Tibial nerve (tissue), 4 donors: Measurements from ENCODE around the gene TSN. TPM values are rescaled to one million over a fixed set of nuclear protein-coding genes. Genes with fewer than 3 reads are reported as not detected.

Experiments
- DNase-seq, 2 donors: peaks; one replicate each; pipeline ENCODE4 v3.0.0-alpha.2; 2019; ENCODE audit warnings: low spot score in 2 of 2
- H3K27ac ChIP-seq, 4 donors: fragments of 200-600 bp; sonication (generic) in 3 of 4; one replicate each; pipeline ENCODE4 v1.5.1; 2017 to 2019; ENCODE audit warnings: mild to moderate bottlenecking in 1 of 4
- H3K27me3 ChIP-seq, 2 donors: fragments of 200-600 bp; sonication (generic) in 1 of 2; one replicate each; pipeline versions ENCODE4 v1.5.1 to v1.6.0; 2017 to 2019
- H3K36me3 ChIP-seq, 3 donors: fragments of 200-600 bp; sonication (generic); one replicate each; pipeline ENCODE4 v1.5.1; 2018 to 2019
- H3K4me1 ChIP-seq, 4 donors: fragments of 200-600 bp; sonication (generic) in 3 of 4; one replicate each; pipeline ENCODE4 v1.5.1; 2017 to 2019
- H3K4me3 ChIP-seq, 4 donors: fragments of 200-600 bp; sonication (generic) in 3 of 4; one replicate each; pipeline ENCODE4 v1.5.1; 2017 to 2019; ENCODE audit warnings: mild to moderate bottlenecking in 1 of 4, moderate library complexity in 1 of 4
- H3K9me3 ChIP-seq, 4 donors: fragments of 200-600 bp; sonication (generic) in 3 of 4; one replicate each; pipeline ENCODE4 v1.5.1; 2017 to 2019
- CTCF ChIP-seq, 5 experiments: fragments of 200-600 bp in 3 of 5; fragments of 450-650 bp in 2 of 5; sonication (generic) in 3 of 5; IDR thresholded peaks; one replicate each; pipeline ENCODE4 v1.5.1; 2016 to 2019; ENCODE audit warnings: antibody characterized with exemption in 5 of 5, mild to moderate bottlenecking in 3 of 5, moderate library complexity in 2 of 5
- EP300 ChIP-seq, 2 donors: sonication (generic); formaldehyde crosslinking; IDR thresholded peaks; one replicate each; pipeline ENCODE4 v1.6.1; 2017; ENCODE audit warnings: antibody characterized with exemption in 2 of 2, mild to moderate bottlenecking in 1 of 2
- POLR2A ChIP-seq, 2 donors: fragments of 450-650 bp; IDR thresholded peaks; one replicate each; pipeline ENCODE4 v1.6.1; 2017; ENCODE audit warnings: antibody characterized with exemption in 2 of 2, mild to moderate bottlenecking in 2 of 2, moderate library complexity in 2 of 2
- WGBS, 2 donors: methylation state at CpG; one replicate each; pipeline ENCODE4 v1.1.5; 2018; 5-methylcytosine and 5-hydroxymethylcytosine counted together
- total RNA-seq, 4 donors: library from RNA; depleted of rRNA; stranded (reverse); fragments of >200 nt; gene quantifications; one replicate each; pipeline ENCODE4 v1.1.0, GENCODE V29; 2016

TSN gene
- total RNA-seq, 4 donors from 2014 or later: 32.7 to 50.9 (median 37.4) TPM

- Histone ChIP-seq H3K4me3 (no peak overlapping the region), H3K27me3 (no peaks in the 10 kb centered on the region), H3K9me3 (no peaks in the 10 kb centered on the region), H3K27ac (no peak overlapping the region), H3K4me1 (no peaks in the 10 kb centered on the region), H3K36me3 (no peaks in the 10 kb centered on the region)
- DNase-seq: no peak
- WGBS, 2 donors: 86 to 88% methylated on average over 6 of the region's 6 CpGs
- TF ChIP-seq CTCF (IDR thresholded peaks at IDR 0.05) (no peak), POLR2A (IDR thresholded peaks at IDR 0.05) (no peak), EP300 (IDR thresholded peaks at IDR 0.05) (no peak)
These were observed 38.8 kb downstream of the TSN start for GRCh38 chr2:121794233-121794632.

DNA sequence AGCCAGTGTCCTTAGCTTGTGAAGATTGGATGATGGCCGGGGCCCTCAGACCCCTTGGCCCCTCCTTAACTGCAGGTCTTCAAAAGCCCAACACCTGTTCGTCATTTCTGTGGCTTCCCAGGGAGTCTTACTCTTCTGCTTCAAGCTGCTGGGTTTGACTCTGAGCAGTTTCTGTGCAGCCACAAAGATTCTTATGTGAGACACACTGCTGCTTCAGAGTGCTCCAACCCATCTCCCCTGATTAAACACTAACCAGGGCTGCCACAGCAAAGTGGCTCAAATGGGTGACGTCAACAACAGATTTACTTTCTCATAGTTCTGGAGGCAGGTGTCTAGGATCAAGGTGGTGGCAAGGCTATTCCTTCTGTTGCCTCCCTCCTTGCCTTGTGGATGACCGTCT is 40.8 kb downstream of the TSN start:
- DNase-seq: no peak
- H3K9me3 ChIP-seq: peaks cover 0 to 8% (median 0%) of the 10 kb centered on the region in 4 donors
- no peak overlapping the region for H3K27ac ChIP-seq
- H3K36me3 ChIP-seq: no peaks in the 10 kb centered on the region
- WGBS, 2 donors: 86 to 89% methylated on average over 4 of the region's 4 CpGs
- no peaks in the 10 kb centered on the region for H3K4me1 ChIP-seq
- no peak overlapping the region for H3K4me3 ChIP-seq
- no peaks in the 10 kb centered on the region for H3K27me3 ChIP-seq
- TF ChIP-seq EP300 (IDR thresholded peaks at IDR 0.05): no peak
- no peak for TF ChIP-seq CTCF (IDR thresholded peaks at IDR 0.05)
- TF ChIP-seq POLR2A (IDR thresholded peaks at IDR 0.05): no peak

DNA sequence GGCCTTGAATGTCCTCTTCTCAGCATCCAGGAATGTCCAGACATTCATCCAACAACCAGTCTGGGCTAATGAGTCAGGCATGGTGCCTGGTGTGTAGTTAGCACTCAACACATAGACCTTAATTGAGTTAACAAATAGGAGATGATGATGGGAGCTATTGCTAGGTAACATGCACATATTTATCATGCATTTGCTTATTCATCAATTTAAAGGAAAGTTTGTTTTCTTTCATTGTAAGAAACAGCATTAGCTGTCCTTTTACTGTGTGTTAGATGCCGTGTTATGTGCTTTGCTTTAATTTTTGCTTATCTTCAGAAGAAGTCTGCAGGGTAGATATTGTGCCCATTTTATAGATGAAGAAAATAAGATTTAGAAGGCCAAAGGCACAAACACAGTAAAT is 43.2 kb downstream of the TSN start:
- no peak for DNase-seq
- TF ChIP-seq POLR2A (IDR thresholded peaks at IDR 0.05) (no peak), EP300 (IDR thresholded peaks at IDR 0.05) (no peak), CTCF (IDR thresholded peaks at IDR 0.05) (no peak)
- Histone ChIP-seq H3K36me3 (no peaks in the 10 kb centered on the region), H3K4me3 (no peak overlapping the region), H3K27ac (no peak overlapping the region), H3K27me3 (no peaks in the 10 kb centered on the region), H3K9me3 (peaks cover 0 to 24% (median 0%) of the 10 kb centered on the region in 4 donors), H3K4me1 (no peaks in the 10 kb centered on the region)
- 92 to 93% methylated on average over 1 of the region's 1 CpG for WGBS, 2 donors

GRCh38 chr2:121801916-121802315 is 46.5 kb downstream of the TSN start:
- TF ChIP-seq EP300 (IDR thresholded peaks at IDR 0.05) (no peak), CTCF (IDR thresholded peaks at IDR 0.05) (no peak)
- H3K36me3 ChIP-seq: no peaks in the 10 kb centered on the region
- WGBS, 2 donors: 72 to 77% methylated on average over 2 of the region's 2 CpGs

DNA sequence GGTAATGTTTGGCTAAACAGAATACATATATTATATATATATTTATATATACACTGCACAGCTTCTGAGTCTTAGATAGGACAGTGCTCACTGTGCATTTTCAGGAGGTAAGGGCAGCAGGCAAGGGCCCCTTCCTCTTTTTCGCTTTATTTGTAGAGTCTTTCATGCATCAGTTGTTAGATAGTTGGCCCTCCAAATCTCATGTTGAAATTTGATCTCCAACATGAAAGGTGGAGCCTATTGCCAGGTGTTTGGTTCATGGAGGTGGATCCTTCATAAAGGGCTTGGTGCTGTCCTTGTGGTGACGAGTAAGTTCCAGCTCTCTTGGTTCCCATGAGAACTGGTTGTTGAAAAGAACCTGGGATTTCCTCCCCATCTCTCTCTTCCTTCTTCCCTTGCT is 48.1 kb downstream of the TSN start:
- no peak overlapping the region for H3K27ac ChIP-seq
- peaks cover 0 to 5% (median 0%) of the 10 kb centered on the region in 4 donors for H3K4me1 ChIP-seq
- DNase-seq: no peak
- H3K4me3 ChIP-seq: no peak overlapping the region
- no peaks in the 10 kb centered on the region for H3K36me3 ChIP-seq
- WGBS, 2 donors: 89 to 97% methylated on average over 2 of the region's 2 CpGs
- H3K9me3 ChIP-seq: peaks cover 0 to 24% (median 0%) of the 10 kb centered on the region in 4 donors
- no peaks in the 10 kb centered on the region for H3K27me3 ChIP-seq
- TF ChIP-seq EP300 (IDR thresholded peaks at IDR 0.05) (no peak), POLR2A (IDR thresholded peaks at IDR 0.05) (no peak), CTCF (IDR thresholded peaks at IDR 0.05) (no peak)

More at GRCh38 chr2:121801916-121802315, 46.5 kb downstream of the TSN start:
- no peaks in the 10 kb centered on the region for H3K27me3 ChIP-seq
- H3K27ac ChIP-seq: no peak overlapping the region
- peaks cover 0 to 24% (median 0%) of the 10 kb centered on the region in 4 donors for H3K9me3 ChIP-seq
- peaks cover 0 to 5% (median 0%) of the 10 kb centered on the region in 4 donors for H3K4me1 ChIP-seq
- DNase-seq: no peak
- H3K4me3 ChIP-seq: no peak overlapping the region
